GM18519 (cell line): ENCODE measurements around the gene OTUD1.
A peak's percentile ranks its signal among the peaks of the same experiment; 100 is the strongest.

Experiments used
- ATAC-seq: cut with Tn5 transposase; IDR thresholded peaks from one replicate; pipeline ENCODE4 v1.9.1; 2021; ENCODE audit warnings: mild to moderate bottlenecking, moderate library complexity; ENCODE audit not compliant: unreplicated experiment, low FRiP score

The OTUD1 gene

GRCh38 chr10:23419655-23420329 is 19.1 kb upstream of the OTUD1 start:
- ATAC-seq, result no peak

- no peak for ATAC-seq
These were observed 17.5 kb upstream of the OTUD1 start for GRCh38 chr10:23421397-23421796.

- ATAC-seq, result no peak
These were observed 16.9 kb upstream of the OTUD1 start for GRCh38 chr10:23422003-23422411.

GRCh38 chr10:23432166-23432565 is 6.7 kb upstream of the OTUD1 start:
- no peak for ATAC-seq

- ATAC-seq, result no peak
These were observed 6.2 kb upstream of the OTUD1 start for GRCh38 chr10:23432639-23433038.

GRCh38 chr10:23433701-23434100 is 5.2 kb upstream of the OTUD1 start:
- no peak for ATAC-seq

GRCh38 chr10:23435378-23435777 is 3.5 kb upstream of the OTUD1 start:
- ATAC-seq, result no peak

GRCh38 chr10:23436983-23437382 is 1.9 kb upstream of the OTUD1 start:
- ATAC-seq, result no peak

- no peak for ATAC-seq
These were observed 820 bp upstream of the OTUD1 start for GRCh38 chr10:23437963-23438546.

- no peak for ATAC-seq
These were observed 631 bp downstream of the OTUD1 start for GRCh38 chr10:23439452-23439960.

GRCh38 chr10:23439961-23440889 is 1.4 kb downstream of the OTUD1 start:
- no peak for ATAC-seq

- ATAC-seq, result no peak
These were observed 2.4 kb downstream of the OTUD1 start for GRCh38 chr10:23441251-23441650.

- no peak for ATAC-seq
These were observed 4.1 kb downstream of the OTUD1 start for GRCh38 chr10:23442936-23443335.

- ATAC-seq, result no peak
These were observed 6.7 kb downstream of the OTUD1 start for GRCh38 chr10:23445591-23445990.

GRCh38 chr10:23448323-23448722 is 9.4 kb downstream of the OTUD1 start:
- ATAC-seq, result no peak

GRCh38 chr10:23448802-23449570 is 10.1 kb downstream of the OTUD1 start:
- ATAC-seq, result peak; percentile 95

- ATAC-seq, result no peak
These were observed 13.3 kb downstream of the OTUD1 start for GRCh38 chr10:23452033-23452655.

GRCh38 chr10:23453465-23453864 is 14.6 kb downstream of the OTUD1 start:
- no peak for ATAC-seq

- no peak for ATAC-seq
These were observed 18.9 kb downstream of the OTUD1 start for GRCh38 chr10:23457632-23458417.
